Astrocyte (in vitro differentiated cells and primary cell): ENCODE results near the gene RHOG. TPM values are rescaled to one million over a fixed set of nuclear protein-coding genes. Genes with fewer than 3 reads are reported as not detected.

Source experiments
- DNase-seq: peaks from one replicate; pipeline ENCODE4 v3.0.0-alpha.2; 2010; ENCODE audit warnings: low read depth
- FAIRE-seq: peaks from 2 replicates; lab custom pipeline; 2011; peaks lifted over from hg19 to GRCh38; lab: Jason Lieb, UNC
- H2AFZ ChIP-seq: 2 replicates; pipeline ENCODE4 v1.6.0; 2012; ENCODE audit warnings: low read depth, low read length, inconsistent platforms
- H3K27ac ChIP-seq: 2 replicates; pipeline ENCODE4 v1.5.1; 2011; ENCODE audit warnings: low read depth, low read length, inconsistent platforms
- H3K27me3 ChIP-seq: 2 replicates; pipeline ENCODE4 v1.6.0; 2011; ENCODE audit warnings: low read length, inconsistent platforms; ENCODE audit not compliant: insufficient read depth
- H3K36me3 ChIP-seq: 2 replicates; pipeline ENCODE4 v1.5.1; 2011; ENCODE audit warnings: low read length, inconsistent platforms; ENCODE audit not compliant: insufficient read depth
- H3K4me1 ChIP-seq: 2 replicates; pipeline ENCODE4 v1.5.1; 2011; ENCODE audit warnings: low read length, inconsistent platforms; ENCODE audit not compliant: insufficient read depth
- H3K4me2 ChIP-seq: 2 replicates; pipeline ENCODE4 v1.6.0; 2012; ENCODE audit warnings: low read length, inconsistent platforms
- H3K4me3 ChIP-seq: 2 replicates; pipeline ENCODE4 v1.5.1; 2011; ENCODE audit warnings: low read depth, mild to moderate bottlenecking, low read length, inconsistent platforms; ENCODE audit not compliant: insufficient read depth
- H3K79me2 ChIP-seq: 2 replicates; pipeline ENCODE4 v1.6.0; 2012; ENCODE audit warnings: mild to moderate bottlenecking, low read length, inconsistent platforms; ENCODE audit not compliant: insufficient read depth
- H3K9ac ChIP-seq: 2 replicates; pipeline ENCODE4 v1.6.0; 2012; ENCODE audit warnings: mild to moderate bottlenecking, low read length, inconsistent platforms
- H3K9me3 ChIP-seq: 2 replicates; pipeline ENCODE4 v1.5.1; 2012; ENCODE audit warnings: low read depth, mild to moderate bottlenecking, low read length, inconsistent platforms; ENCODE audit not compliant: insufficient read depth
- H4K20me1 ChIP-seq: 2 replicates; pipeline ENCODE4 v1.6.0; 2012; ENCODE audit warnings: low read length, inconsistent platforms; ENCODE audit not compliant: insufficient read depth
- H3K27ac Mint-ChIP-seq: one replicate; pipeline ENCODE4 v1.8.0; 2021; ENCODE audit warnings: mild to moderate bottlenecking, mixed read lengths; ENCODE audit not compliant: unreplicated experiment
- H3K27me3 Mint-ChIP-seq: one replicate; pipeline ENCODE4 v1.8.0; 2021; ENCODE audit warnings: low read depth, mixed read lengths; ENCODE audit not compliant: unreplicated experiment
- H3K36me3 Mint-ChIP-seq: one replicate; pipeline ENCODE4 v1.8.0; 2021; ENCODE audit warnings: low read depth, mixed read lengths; ENCODE audit not compliant: unreplicated experiment
- H3K4me1 Mint-ChIP-seq: one replicate; pipeline ENCODE4 v1.8.0; 2021; ENCODE audit warnings: low read depth, mixed read lengths; ENCODE audit not compliant: unreplicated experiment
- H3K4me3 Mint-ChIP-seq: one replicate; pipeline ENCODE4 v1.8.0; 2021; ENCODE audit warnings: mild to moderate bottlenecking, moderate library complexity, mixed read lengths; ENCODE audit not compliant: unreplicated experiment
- H3K9me3 Mint-ChIP-seq: one replicate; pipeline ENCODE4 v1.8.0; 2021; ENCODE audit warnings: mild to moderate bottlenecking, mixed read lengths; ENCODE audit not compliant: unreplicated experiment
- EZH2 ChIP-seq: IDR thresholded peaks from 2 replicates; pipeline ENCODE4 v1.6.1; 2012; ENCODE audit warnings: mild to moderate bottlenecking, low read length, inconsistent platforms; ENCODE audit not compliant: insufficient read depth
- total RNA-seq: library from RNA; stranded (reverse); gene quantifications from 2 replicates; pipeline ENCODE4 v1.2.1, GENCODE V29; 2021
- TF ChIP-seq, protein P1 (sequence below): IDR thresholded peaks from 2 replicates; pipeline ENCODE4 v1.5.1; 2011; ENCODE audit warnings: low read depth, mild to moderate bottlenecking, inconsistent platforms, low read length, moderate library complexity; ENCODE audit not compliant: insufficient read depth

RHOG gene
- total RNA-seq, 1 donor from 2014 or later: 54.5 TPM

DNA sequence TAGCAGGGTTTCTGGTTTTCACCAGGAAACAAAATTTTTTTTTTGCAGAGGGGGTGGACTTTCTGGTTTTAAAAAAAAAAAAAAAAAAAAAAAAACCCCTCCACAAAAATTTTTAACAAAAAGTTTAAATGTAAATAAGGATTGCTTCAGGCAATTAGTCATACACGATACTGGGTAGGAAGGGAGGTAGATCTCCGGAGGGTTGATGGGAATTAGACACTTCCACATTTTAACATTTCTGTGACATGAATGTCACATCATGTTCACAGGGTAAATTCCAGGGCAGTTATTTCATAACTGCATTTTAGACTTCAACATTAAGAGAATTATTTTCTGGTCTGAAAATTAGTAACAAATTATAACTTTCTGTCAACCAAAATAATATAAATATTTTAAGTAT lies 59.3 kb downstream of the RHOG start:
- H3K4me2 ChIP-seq: no peak overlapping the region
- no peaks in the 10 kb centered on the region for H3K4me1 ChIP-seq
- Mint-ChIP-seq H3K36me3 (peaks cover 7% of the 10 kb centered on the region), H3K4me1 (peaks cover 6% of the 10 kb centered on the region), H3K27ac (peak overlapping the region; percentile 14), H3K27me3 (no peaks in the 10 kb centered on the region), H3K9me3 (no peaks in the 10 kb centered on the region), H3K4me3 (no peak overlapping the region)
- peak overlapping the region; percentile 17 for H3K27ac ChIP-seq
- FAIRE-seq (no peak), DNase-seq (peak; percentile 36)
- no peak overlapping the region for H3K4me3 ChIP-seq
- no peak overlapping the region for H2AFZ ChIP-seq
- H3K9ac ChIP-seq: no peak overlapping the region
- no peaks in the 10 kb centered on the region for H3K9me3 ChIP-seq
- peaks cover 20% of the 10 kb centered on the region for H3K36me3 ChIP-seq
- peaks cover 86% of the 10 kb centered on the region for H3K79me2 ChIP-seq
- no peaks in the 10 kb centered on the region for H3K27me3 ChIP-seq
- TF ChIP-seq EZH2: no peak
- TF ChIP-seq, protein P1, sequence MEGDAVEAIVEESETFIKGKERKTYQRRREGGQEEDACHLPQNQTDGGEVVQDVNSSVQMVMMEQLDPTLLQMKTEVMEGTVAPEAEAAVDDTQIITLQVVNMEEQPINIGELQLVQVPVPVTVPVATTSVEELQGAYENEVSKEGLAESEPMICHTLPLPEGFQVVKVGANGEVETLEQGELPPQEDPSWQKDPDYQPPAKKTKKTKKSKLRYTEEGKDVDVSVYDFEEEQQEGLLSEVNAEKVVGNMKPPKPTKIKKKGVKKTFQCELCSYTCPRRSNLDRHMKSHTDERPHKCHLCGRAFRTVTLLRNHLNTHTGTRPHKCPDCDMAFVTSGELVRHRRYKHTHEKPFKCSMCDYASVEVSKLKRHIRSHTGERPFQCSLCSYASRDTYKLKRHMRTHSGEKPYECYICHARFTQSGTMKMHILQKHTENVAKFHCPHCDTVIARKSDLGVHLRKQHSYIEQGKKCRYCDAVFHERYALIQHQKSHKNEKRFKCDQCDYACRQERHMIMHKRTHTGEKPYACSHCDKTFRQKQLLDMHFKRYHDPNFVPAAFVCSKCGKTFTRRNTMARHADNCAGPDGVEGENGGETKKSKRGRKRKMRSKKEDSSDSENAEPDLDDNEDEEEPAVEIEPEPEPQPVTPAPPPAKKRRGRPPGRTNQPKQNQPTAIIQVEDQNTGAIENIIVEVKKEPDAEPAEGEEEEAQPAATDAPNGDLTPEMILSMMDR: no peak
- peaks cover 58% of the 10 kb centered on the region for H4K20me1 ChIP-seq

Other genes starting within 250 kb of the RHOG start
- 4.1 and 8.3 TPM in 2 replicates for gene ART5, start 199.0 kb downstream of the RHOG start, total RNA-seq
- not detected in 2 replicates for gene ART1, start 195.8 kb downstream of the RHOG start, total RNA-seq
- 1.5 and 2.1 TPM in 2 replicates for gene CHRNA10, start 169.6 kb downstream of the RHOG start, total RNA-seq
- 81.2 and 84.2 TPM in 2 replicates for gene NUP98, start 43.4 kb downstream of the RHOG start, total RNA-seq
- gene PGAP2, start 32.4 kb downstream of the RHOG start, total RNA-seq: 22.4 and 22.5 TPM in 2 replicates
- gene STIM1, start 14.7 kb upstream of the RHOG start, total RNA-seq: 42.9 and 49.3 TPM in 2 replicates